Stomach smooth muscle (tissue), 2 donors: ENCODE data around the gene CLSTN2.

Experiments used
- H3K27ac ChIP-seq: one replicate; pipeline ENCODE4 v1.7.0; 2013; ENCODE audit warnings: mild to moderate bottlenecking, low read length, inconsistent platforms
- H3K27me3 ChIP-seq, 2 donors: one replicate each; pipeline ENCODE4 v1.7.0; 2013; ENCODE audit warnings: low read length in 2 of 2; ENCODE audit not compliant: insufficient read depth in 2 of 2, control insufficient read depth in 1 of 2
- H3K36me3 ChIP-seq, 2 donors: one replicate each; pipeline ENCODE4 v1.7.0; 2013; ENCODE audit warnings: low read length in 2 of 2; ENCODE audit not compliant: control insufficient read depth in 2 of 2, insufficient read depth in 2 of 2
- H3K4me1 ChIP-seq: one replicate; pipeline ENCODE4 v1.7.0; 2013; ENCODE audit warnings: low read length; ENCODE audit not compliant: control insufficient read depth, insufficient read depth
- H3K4me3 ChIP-seq, 2 donors: one replicate each; pipeline ENCODE4 v1.7.0; 2013; ENCODE audit warnings: low read length in 2 of 2
- H3K9ac ChIP-seq, 2 donors: one replicate each; pipeline ENCODE4 v1.7.0; 2013; ENCODE audit warnings: low read length in 2 of 2, mild to moderate bottlenecking in 1 of 2
- H3K9me3 ChIP-seq, 2 donors: one replicate each; pipeline ENCODE4 v1.7.0; 2013; ENCODE audit warnings: low read length in 2 of 2; ENCODE audit not compliant: control insufficient read depth in 2 of 2
- donor health status: healthy.
- donor health status: Pancreatic carcinoma.

CLSTN2 gene

GRCh38 chr3:140599496-140599895, 664.5 kb downstream of the CLSTN2 start:
- no peaks in the 10 kb centered on the region for H3K9me3 ChIP-seq
- H3K27ac ChIP-seq, result no peak overlapping the region
- H3K36me3 ChIP-seq, result no peaks in the 10 kb centered on the region
- H3K4me1 ChIP-seq, result no peaks in the 10 kb centered on the region
- H3K4me3 ChIP-seq, result no peak overlapping the region
- H3K9ac ChIP-seq, result no peak overlapping the region
- no peaks in the 10 kb centered on the region for H3K27me3 ChIP-seq

GRCh38 chr3:140601881-140602280, 666.9 kb downstream of the CLSTN2 start:
- no peaks in the 10 kb centered on the region for H3K36me3 ChIP-seq
- H3K9me3 ChIP-seq, result peaks cover 0 to 1% of the 10 kb centered on the region in 2 donors
- no peak overlapping the region for H3K4me3 ChIP-seq
- no peak overlapping the region for H3K27ac ChIP-seq
- H3K9ac ChIP-seq, result no peak overlapping the region
- no peaks in the 10 kb centered on the region for H3K4me1 ChIP-seq
- peaks cover 0 to 2% of the 10 kb centered on the region in 2 donors for H3K27me3 ChIP-seq

- Histone ChIP-seq H3K27me3 (peaks cover 0 to 2% of the 10 kb centered on the region in 2 donors), H3K4me3 (no peak overlapping the region), H3K27ac (no peak overlapping the region), H3K9ac (no peak overlapping the region), H3K36me3 (no peaks in the 10 kb centered on the region), H3K4me1 (no peaks in the 10 kb centered on the region), H3K9me3 (peaks cover 0 to 1% of the 10 kb centered on the region in 2 donors)
These were observed 667.8 kb downstream of the CLSTN2 start for GRCh38 chr3:140602781-140603180.

- no peak overlapping the region for H3K4me3 ChIP-seq
- H3K9me3 ChIP-seq, result peaks cover 0 to 1% of the 10 kb centered on the region in 2 donors
- H3K36me3 ChIP-seq, result no peaks in the 10 kb centered on the region
- no peak overlapping the region for H3K27ac ChIP-seq
- no peaks in the 10 kb centered on the region for H3K4me1 ChIP-seq
- H3K9ac ChIP-seq, result no peak overlapping the region
- H3K27me3 ChIP-seq, result peaks cover 0 to 2% of the 10 kb centered on the region in 2 donors
These were observed 668.8 kb downstream of the CLSTN2 start for GRCh38 chr3:140603766-140604165.

GRCh38 chr3:140610544-140610943, 675.6 kb downstream of the CLSTN2 start:
- Histone ChIP-seq H3K36me3 (no peaks in the 10 kb centered on the region), H3K27ac (no peak overlapping the region), H3K9me3 (no peaks in the 10 kb centered on the region), H3K9ac (no peak overlapping the region), H3K4me1 (no peaks in the 10 kb centered on the region), H3K4me3 (no peak overlapping the region), H3K27me3 (peaks cover 0 to 2% of the 10 kb centered on the region in 2 donors)

- H3K27me3 ChIP-seq, result no peaks in the 10 kb centered on the region
- no peaks in the 10 kb centered on the region for H3K4me1 ChIP-seq
- no peak overlapping the region for H3K9ac ChIP-seq
- H3K9me3 ChIP-seq, result peaks cover 0 to 2% of the 10 kb centered on the region in 2 donors
- no peaks in the 10 kb centered on the region for H3K36me3 ChIP-seq
- no peak overlapping the region for H3K4me3 ChIP-seq
- H3K27ac ChIP-seq, result no peak overlapping the region
These were observed 679.0 kb downstream of the CLSTN2 start for GRCh38 chr3:140614001-140614400.

GRCh38 chr3:140617135-140617534, 682.1 kb downstream of the CLSTN2 start:
- H3K27me3 ChIP-seq, result no peaks in the 10 kb centered on the region
- H3K36me3 ChIP-seq, result no peaks in the 10 kb centered on the region
- H3K9ac ChIP-seq, result no peak overlapping the region

GRCh38 chr3:140626856-140627255, 691.9 kb downstream of the CLSTN2 start:
- H3K9me3 ChIP-seq, result no peaks in the 10 kb centered on the region
- no peak overlapping the region for H3K27ac ChIP-seq
- H3K9ac ChIP-seq, result no peak overlapping the region
- H3K4me3 ChIP-seq, result no peak overlapping the region
- no peaks in the 10 kb centered on the region for H3K36me3 ChIP-seq
- no peaks in the 10 kb centered on the region for H3K27me3 ChIP-seq
- H3K4me1 ChIP-seq, result no peaks in the 10 kb centered on the region

More at GRCh38 chr3:140617135-140617534, 682.1 kb downstream of the CLSTN2 start:
- Histone ChIP-seq H3K27ac (no peak overlapping the region), H3K4me1 (no peaks in the 10 kb centered on the region), H3K4me3 (no peak overlapping the region), H3K9me3 (peaks cover 0 to 2% of the 10 kb centered on the region in 2 donors)
